Glutamatergic neuron (in vitro differentiated cells): Measurements from ENCODE around the gene TCFL5. TPM values are rescaled to one million over a fixed set of nuclear protein-coding genes. Genes with fewer than 3 reads are reported as not detected.
A peak's percentile ranks its signal among the peaks of the same experiment; 100 is the strongest.

Source experiments
- DNase-seq: peaks from one replicate; pipeline ENCODE4 v3.0.0; 2022
- H3K27ac Mint-ChIP-seq: one replicate; pipeline ENCODE4 v1.8.0; 2020; ENCODE audit warnings: mild to moderate bottlenecking, mixed read lengths, inconsistent platforms; ENCODE audit not compliant: unreplicated experiment
- H3K27me3 Mint-ChIP-seq: one replicate; pipeline ENCODE4 v1.8.0; 2020; ENCODE audit warnings: mild to moderate bottlenecking, moderate library complexity, mixed read lengths, inconsistent platforms; ENCODE audit not compliant: unreplicated experiment
- H3K36me3 Mint-ChIP-seq: one replicate; pipeline ENCODE4 v1.8.0; 2020; ENCODE audit warnings: mild to moderate bottlenecking, mixed read lengths, inconsistent platforms; ENCODE audit not compliant: unreplicated experiment
- H3K4me1 Mint-ChIP-seq: one replicate; pipeline ENCODE4 v1.8.0; 2020; ENCODE audit warnings: mild to moderate bottlenecking, low read depth, mixed read lengths, inconsistent platforms; ENCODE audit not compliant: unreplicated experiment
- H3K4me3 Mint-ChIP-seq: one replicate; pipeline ENCODE4 v1.8.0; 2020; ENCODE audit warnings: mild to moderate bottlenecking, mixed read lengths, inconsistent platforms; ENCODE audit not compliant: unreplicated experiment
- H3K9me3 Mint-ChIP-seq: one replicate; pipeline ENCODE4 v1.8.0; 2020; ENCODE audit warnings: mild to moderate bottlenecking, moderate library complexity, mixed read lengths, inconsistent platforms; ENCODE audit not compliant: unreplicated experiment
- CTCF ChIP-seq: fragments of 200-600 bp; sonication (generic); IDR thresholded peaks from one replicate; pipeline ENCODE4 v1.5.0; 2021; ENCODE audit not compliant: partially characterized antibody, unreplicated experiment
- total RNA-seq: library from RNA; stranded (reverse); fragmentation: NEBNext Ultra II Directional; extraction: Animal tissue kit (Norgen Biotek cat#: 25700); gene quantifications from one replicate; pipeline ENCODE4 v1.2.1, GENCODE V29; 2021; ENCODE audit not compliant: unreplicated experiment

The TCFL5 gene
- total RNA-seq, 1 donor from 2014 or later: 12.6 TPM

DNA sequence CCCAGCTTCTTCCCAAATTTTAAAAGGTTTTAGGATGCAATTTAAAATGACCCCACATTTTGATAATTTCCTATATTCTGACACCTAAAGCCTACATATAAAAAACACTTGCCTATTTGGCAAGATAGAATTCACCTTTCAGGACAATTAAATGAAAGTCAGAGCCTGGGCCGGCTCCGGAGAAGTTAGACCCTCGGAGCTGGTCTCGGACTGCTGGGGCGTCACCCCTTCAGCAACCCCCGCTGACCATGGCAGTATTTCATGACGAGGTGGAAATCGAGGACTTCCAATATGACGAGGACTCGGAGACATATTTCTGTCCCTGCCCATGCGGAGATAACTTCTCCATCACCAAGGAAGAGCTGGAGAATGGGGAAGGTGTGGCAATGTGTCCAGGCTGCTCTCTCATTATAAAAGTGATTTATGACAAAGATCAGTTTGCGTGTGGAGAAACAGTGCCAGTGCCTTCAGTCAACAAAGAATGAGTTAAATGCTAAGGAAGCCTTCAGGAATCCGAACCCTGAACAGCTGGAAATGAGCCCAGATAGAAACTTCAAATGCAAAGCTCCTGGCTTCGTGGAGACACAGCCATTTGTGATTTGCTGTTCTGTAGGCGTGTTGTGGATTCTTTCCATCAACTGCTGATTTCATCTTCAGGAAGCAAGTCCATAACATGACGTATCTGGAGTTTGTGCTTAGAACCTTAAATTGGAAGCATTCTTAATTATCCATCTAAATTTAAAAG is 16.0 kb downstream of the TCFL5 start:
- Mint-ChIP-seq H3K4me1 (peaks cover 40% of the 10 kb centered on the region), H3K27me3 (peaks cover 15% of the 10 kb centered on the region), H3K36me3 (no peaks in the 10 kb centered on the region), H3K4me3 (peak overlapping the region; percentile 83), H3K9me3 (peaks cover 16% of the 10 kb centered on the region), H3K27ac (peak overlapping the region; percentile 98)
- DNase-seq: no peak
- no peak for TF ChIP-seq CTCF

- Mint-ChIP-seq H3K4me3 (peak overlapping the region; percentile 25), H3K27ac (peak overlapping the region; percentile 52), H3K27me3 (peaks cover 15% of the 10 kb centered on the region), H3K36me3 (no peaks in the 10 kb centered on the region), H3K4me1 (peaks cover 42% of the 10 kb centered on the region), H3K9me3 (peaks cover 16% of the 10 kb centered on the region)
- no peak for DNase-seq
- TF ChIP-seq CTCF: no peak
Measured at GRCh38 chr20:62844182-62844581, 17.4 kb downstream of the TCFL5 start.

- Mint-ChIP-seq H3K9me3 (peaks cover 16% of the 10 kb centered on the region), H3K27ac (no peak overlapping the region), H3K4me3 (no peak overlapping the region), H3K27me3 (peaks cover 15% of the 10 kb centered on the region), H3K4me1 (peaks cover 42% of the 10 kb centered on the region), H3K36me3 (no peaks in the 10 kb centered on the region)
- no peak for TF ChIP-seq CTCF
- DNase-seq: no peak
Measured at GRCh38 chr20:62843656-62844055, 18.0 kb downstream of the TCFL5 start.

GRCh38 chr20:62841705-62842212 is 19.9 kb downstream of the TCFL5 start:
- no peak for DNase-seq
- peak overlapping the region; percentile 15 for H3K27ac Mint-ChIP-seq
- no peaks in the 10 kb centered on the region for H3K36me3 Mint-ChIP-seq
- H3K4me1 Mint-ChIP-seq: peaks cover 38% of the 10 kb centered on the region
- peak overlapping the region; percentile 26 for H3K4me3 Mint-ChIP-seq
- no peak for TF ChIP-seq CTCF
- peaks cover 16% of the 10 kb centered on the region for H3K9me3 Mint-ChIP-seq
- peaks cover 15% of the 10 kb centered on the region for H3K27me3 Mint-ChIP-seq
